Ishikawa (cell line): ENCODE results near the gene GPR146.

Source experiments
- CEBPB ChIP-seq: IDR thresholded peaks from 2 replicates; pipeline ENCODE4 v1.6.1; 2012
- CREB1 ChIP-seq: IDR thresholded peaks from 2 replicates; pipeline ENCODE4 v1.6.1; 2012; ENCODE audit warnings: low read depth
- EGR1 ChIP-seq: IDR thresholded peaks from 2 replicates; pipeline ENCODE4 v1.6.1; 2012
- EP300 ChIP-seq: IDR thresholded peaks from 2 replicates; pipeline ENCODE4 v1.6.1; 2012; ENCODE audit warnings: borderline replicate concordance
- FOXM1 ChIP-seq: IDR thresholded peaks from 2 replicates; pipeline ENCODE4 v1.6.1; 2012; ENCODE audit warnings: low read depth, borderline replicate concordance
- MAX ChIP-seq: IDR thresholded peaks from 2 replicates; pipeline ENCODE4 v1.6.1; 2012
- NFIC ChIP-seq: IDR thresholded peaks from 2 replicates; pipeline ENCODE4 v1.6.1; 2012
- RAD21 ChIP-seq: IDR thresholded peaks from 2 replicates; pipeline ENCODE4 v1.6.1; 2012; ENCODE audit warnings: low read depth
- REST ChIP-seq: IDR thresholded peaks from 2 replicates; pipeline ENCODE4 v1.6.1; 2012; ENCODE audit warnings: low read depth, mild to moderate bottlenecking
- TAF1 ChIP-seq: IDR thresholded peaks from 2 replicates; pipeline ENCODE4 v1.6.1; 2012; ENCODE audit warnings: low read depth, mild to moderate bottlenecking
- TCF12 ChIP-seq: IDR thresholded peaks from 2 replicates; pipeline ENCODE4 v1.6.1; 2012; ENCODE audit warnings: low read depth
- TEAD4 ChIP-seq: IDR thresholded peaks from 2 replicates; pipeline ENCODE4 v1.6.1; 2012
- YY1 ChIP-seq: IDR thresholded peaks from 2 replicates; pipeline ENCODE4 v1.6.1; 2012; ENCODE audit warnings: low read depth
- ZBTB7A ChIP-seq: IDR thresholded peaks from 2 replicates; pipeline ENCODE4 v1.6.1; 2012; ENCODE audit warnings: low read depth
- TF ChIP-seq, protein P1 (sequence below): IDR thresholded peaks from 2 replicates; pipeline ENCODE4 v1.6.1; 2012

GPR146 gene

DNA sequence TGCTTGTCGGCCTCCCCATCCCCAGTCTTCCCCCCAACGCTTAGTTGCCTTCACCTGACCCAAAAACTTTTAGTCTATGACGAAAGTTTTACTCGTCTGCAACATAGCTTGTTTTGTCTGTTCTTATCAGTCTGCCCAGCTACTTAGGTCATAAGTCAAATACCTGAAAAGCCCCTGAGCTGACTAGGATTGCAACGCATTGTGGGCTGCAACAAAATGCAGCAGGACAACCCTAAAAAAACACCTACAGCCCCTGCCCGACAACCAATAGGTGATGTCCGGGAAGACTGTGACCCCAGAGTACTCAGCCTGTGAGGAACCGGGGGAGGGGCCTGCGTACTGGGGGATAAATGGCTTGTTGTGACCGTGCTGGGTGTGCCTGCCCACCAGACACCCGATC lies 24.3 kb downstream of the GPR146 start:
- TF ChIP-seq MAX (no peak), RAD21 (no peak), EP300 (no peak), CREB1 (no peak), NFIC (no peak), YY1 (no peak), EGR1 (no peak), TEAD4 (no peak), REST (no peak), CEBPB (no peak), TAF1 (no peak), FOXM1 (no peak), ZBTB7A (no peak)
- TF ChIP-seq, protein P1, sequence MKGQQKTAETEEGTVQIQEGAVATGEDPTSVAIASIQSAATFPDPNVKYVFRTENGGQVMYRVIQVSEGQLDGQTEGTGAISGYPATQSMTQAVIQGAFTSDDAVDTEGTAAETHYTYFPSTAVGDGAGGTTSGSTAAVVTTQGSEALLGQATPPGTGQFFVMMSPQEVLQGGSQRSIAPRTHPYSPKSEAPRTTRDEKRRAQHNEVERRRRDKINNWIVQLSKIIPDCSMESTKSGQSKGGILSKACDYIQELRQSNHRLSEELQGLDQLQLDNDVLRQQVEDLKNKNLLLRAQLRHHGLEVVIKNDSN: no peak

DNA sequence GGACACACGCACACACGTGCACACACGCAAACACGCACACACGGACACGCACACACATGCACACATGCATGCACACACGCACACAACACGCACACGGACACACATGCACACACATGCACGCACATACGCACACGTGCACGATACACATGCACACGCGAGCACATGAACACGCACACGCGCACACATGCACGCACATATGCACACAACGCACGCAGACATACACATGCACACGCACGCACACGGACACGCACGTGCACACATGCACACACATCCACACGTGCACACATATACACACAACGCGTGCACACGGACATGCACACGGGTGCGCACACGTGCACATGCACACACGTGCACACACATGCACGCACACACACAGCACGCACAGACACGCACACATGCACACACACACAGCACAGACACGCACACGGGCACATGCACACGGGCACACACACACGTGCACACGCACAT lies 26.2 kb downstream of the GPR146 start:
- TF ChIP-seq EGR1 (no peak), TCF12 (no peak), REST (no peak), TAF1 (no peak), EP300 (no peak), CREB1 (no peak), ZBTB7A (no peak), FOXM1 (no peak), RAD21 (no peak)

- TF ChIP-seq CREB1 (no peak), MAX (no peak), NFIC (no peak), TAF1 (no peak), RAD21 (no peak), ZBTB7A (no peak), CEBPB (no peak), YY1 (no peak), REST (no peak), TCF12 (no peak), EGR1 (no peak)
- TF ChIP-seq, protein P1: no peak
Observed at GRCh38 chr7:1071731-1072254, 27.4 kb downstream of the GPR146 start.

- TF ChIP-seq FOXM1 (no peak), TAF1 (no peak), CEBPB (no peak), TEAD4 (no peak), NFIC (no peak), YY1 (no peak)
Observed at GRCh38 chr7:1073142-1073977, 29.0 kb downstream of the GPR146 start.
